ENCODE data around the gene CEP295NL.

GRCh38 chr17:78905116-78905515, 2.1 kb upstream of the CEP295NL start:
- TF ChIP-seq CTCF (IDR thresholded peaks at IDR 0.05; ENCODE audit: control extremely low read depth in 1 of 3, insufficient read depth in 1 of 3, low read depth in 1 of 3, low read length in 3 of 3): no peak
- TF ChIP-seq CHD2 (IDR thresholded peaks at IDR 0.05; ENCODE audit: low read length): no peak
- no peak for TF ChIP-seq TAF1 (IDR thresholded peaks at IDR 0.05; ENCODE audit: low read depth, low read length)
- TF ChIP-seq EP300 (IDR thresholded peaks at IDR 0.05; ENCODE audit: borderline replicate concordance in 1 of 2, low read depth in 2 of 2, low read length in 2 of 2): no peak
- TF ChIP-seq EZH2 (IDR thresholded peaks at IDR 0.05; ENCODE audit: low read depth, low read length, severe bottlenecking): no peak
- TF ChIP-seq BACH1 (IDR thresholded peaks at IDR 0.05; ENCODE audit: low read length): no peak
- TF ChIP-seq NRF1 (IDR thresholded peaks at IDR 0.05; ENCODE audit: low read depth, low read length): no peak
- TF ChIP-seq ATF3 (IDR thresholded peaks at IDR 0.05; ENCODE audit: insufficient read depth, low read depth, low read length): no peak
- no peak for TF ChIP-seq KDM5A (IDR thresholded peaks at IDR 0.05; ENCODE audit: low read length)
- TF ChIP-seq SIN3A (conservative IDR thresholded peaks at IDR 0.05 in 1 of 2, IDR thresholded peaks at IDR 0.05 in 1 of 2; ENCODE audit: low read depth in 1 of 2, low read length in 2 of 2): no peak
- TF ChIP-seq RNF2 (IDR thresholded peaks at IDR 0.05; ENCODE audit: borderline replicate concordance, low read depth, low read length, missing control alignments, poor library complexity, severe bottlenecking): no peak

All from H1 (cell line).